Stomach smooth muscle (tissue), 2 donors: ENCODE results near the gene TTC31.

Source experiments
- H3K27ac ChIP-seq: one replicate; pipeline ENCODE4 v1.7.0; 2013; ENCODE audit warnings: mild to moderate bottlenecking, low read length, inconsistent platforms
- H3K27me3 ChIP-seq, 2 donors: one replicate each; pipeline ENCODE4 v1.7.0; 2013; ENCODE audit warnings: low read length in 2 of 2; ENCODE audit not compliant: insufficient read depth in 2 of 2, control insufficient read depth in 1 of 2
- H3K36me3 ChIP-seq, 2 donors: one replicate each; pipeline ENCODE4 v1.7.0; 2013; ENCODE audit warnings: low read length in 2 of 2; ENCODE audit not compliant: control insufficient read depth in 2 of 2, insufficient read depth in 2 of 2
- H3K4me1 ChIP-seq: one replicate; pipeline ENCODE4 v1.7.0; 2013; ENCODE audit warnings: low read length; ENCODE audit not compliant: control insufficient read depth, insufficient read depth
- H3K4me3 ChIP-seq, 2 donors: one replicate each; pipeline ENCODE4 v1.7.0; 2013; ENCODE audit warnings: low read length in 2 of 2
- H3K9ac ChIP-seq, 2 donors: one replicate each; pipeline ENCODE4 v1.7.0; 2013; ENCODE audit warnings: low read length in 2 of 2, mild to moderate bottlenecking in 1 of 2
- H3K9me3 ChIP-seq, 2 donors: one replicate each; pipeline ENCODE4 v1.7.0; 2013; ENCODE audit warnings: low read length in 2 of 2; ENCODE audit not compliant: control insufficient read depth in 2 of 2
- donor health status: healthy.
- donor health status: Pancreatic carcinoma.

The TTC31 gene

DNA sequence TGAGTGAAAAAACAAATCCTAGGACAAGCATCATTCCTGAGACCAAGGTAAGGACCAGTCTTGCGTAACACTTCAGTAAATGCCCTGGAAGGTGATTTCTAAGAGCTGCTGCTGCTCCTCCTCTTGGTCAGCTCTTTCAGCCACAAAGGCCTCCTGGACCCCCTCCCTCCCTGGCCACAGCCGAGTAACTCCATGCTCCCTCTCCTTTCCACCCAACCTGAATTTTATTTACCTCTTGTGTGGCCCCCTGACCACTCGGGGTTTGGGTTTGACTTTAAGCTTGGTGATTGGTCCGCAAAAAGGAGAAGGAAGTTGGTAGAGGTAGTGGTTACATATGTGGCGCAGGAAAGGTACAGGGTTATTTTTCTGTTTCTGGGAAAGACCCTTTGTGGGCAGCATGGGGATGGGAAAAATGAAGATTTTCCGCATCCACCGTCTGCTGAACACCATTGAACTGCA lies 56.0 kb downstream of the TTC31 start:
- H3K9me3 ChIP-seq = no peaks in the 10 kb centered on the region
- peaks cover 0 to 3% of the 10 kb centered on the region in 2 donors for H3K27me3 ChIP-seq
- no peak overlapping the region for H3K27ac ChIP-seq
- no peak overlapping the region for H3K4me3 ChIP-seq
- peaks cover 0 to 3% of the 10 kb centered on the region in 2 donors for H3K36me3 ChIP-seq
- no peak overlapping the region for H3K9ac ChIP-seq
- H3K4me1 ChIP-seq = no peaks in the 10 kb centered on the region

DNA sequence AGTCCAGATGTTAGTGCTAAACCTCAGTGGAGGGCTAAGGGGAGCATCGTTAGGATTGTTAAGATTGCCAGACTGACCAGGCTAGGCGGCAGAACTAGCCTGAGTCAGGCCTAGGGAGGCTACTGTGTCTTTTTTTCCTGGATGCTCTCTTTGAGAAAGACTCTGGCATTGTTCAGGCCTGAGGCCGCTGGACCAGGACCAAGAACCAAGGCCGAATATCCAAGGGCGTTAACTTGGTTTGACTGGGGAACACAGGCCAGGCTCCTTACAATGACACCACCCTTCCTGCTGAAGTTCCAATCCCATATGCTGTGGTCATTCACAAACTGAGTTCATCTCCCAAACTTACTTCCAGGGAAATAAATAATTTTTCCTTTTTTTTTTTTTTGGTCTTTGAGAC lies 57.4 kb downstream of the TTC31 start:
- H3K4me1 ChIP-seq = no peaks in the 10 kb centered on the region
- peaks cover 0 to 3% of the 10 kb centered on the region in 2 donors for H3K27me3 ChIP-seq
- no peak overlapping the region for H3K4me3 ChIP-seq
- peak overlapping the region; percentile 11 for H3K27ac ChIP-seq
- H3K9ac ChIP-seq = no peak overlapping the region
- no peaks in the 10 kb centered on the region for H3K36me3 ChIP-seq
- no peaks in the 10 kb centered on the region for H3K9me3 ChIP-seq

DNA sequence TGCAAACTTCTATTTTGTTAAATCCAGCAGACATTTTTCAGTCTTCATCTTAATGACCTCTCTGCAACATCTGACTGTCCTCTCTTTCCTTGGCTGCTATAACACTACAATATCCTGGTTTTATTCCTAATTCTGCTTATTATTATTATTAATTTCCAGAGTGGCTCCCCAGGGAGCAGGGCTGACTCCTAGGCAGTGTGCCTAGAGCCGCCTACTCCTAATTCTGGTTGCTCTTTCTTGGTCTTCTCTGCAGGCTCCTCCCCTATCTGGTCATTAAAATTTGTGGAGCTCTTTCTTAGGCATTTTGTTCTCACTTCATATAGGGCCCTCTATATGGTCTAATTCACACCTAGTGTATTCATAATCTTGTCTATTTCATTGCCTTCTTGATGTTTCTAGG lies 60.1 kb downstream of the TTC31 start:
- Histone ChIP-seq H3K4me1 (no peaks in the 10 kb centered on the region), H3K36me3 (no peaks in the 10 kb centered on the region), H3K27ac (no peak overlapping the region), H3K4me3 (no peak overlapping the region), H3K9me3 (no peaks in the 10 kb centered on the region), H3K9ac (no peak overlapping the region), H3K27me3 (peaks cover 3% of the 10 kb centered on the region in 2 donors)
